AG08395 (cell line): ENCODE results near the gene INSYN2B.

Experiments
- DNase-seq: peaks from one replicate; pipeline ENCODE4 v3.0.0; 2012; ENCODE audit warnings: mixed read lengths, low spot score

Gene INSYN2B

GRCh38 chr5:169886677-169887076 is 93.6 kb downstream of the INSYN2B start:
- DNase-seq = no peak

GRCh38 chr5:169886033-169886432 is 94.3 kb downstream of the INSYN2B start:
- no peak for DNase-seq

GRCh38 chr5:169881702-169882303 is 98.5 kb downstream of the INSYN2B start:
- DNase-seq = no peak

DNA sequence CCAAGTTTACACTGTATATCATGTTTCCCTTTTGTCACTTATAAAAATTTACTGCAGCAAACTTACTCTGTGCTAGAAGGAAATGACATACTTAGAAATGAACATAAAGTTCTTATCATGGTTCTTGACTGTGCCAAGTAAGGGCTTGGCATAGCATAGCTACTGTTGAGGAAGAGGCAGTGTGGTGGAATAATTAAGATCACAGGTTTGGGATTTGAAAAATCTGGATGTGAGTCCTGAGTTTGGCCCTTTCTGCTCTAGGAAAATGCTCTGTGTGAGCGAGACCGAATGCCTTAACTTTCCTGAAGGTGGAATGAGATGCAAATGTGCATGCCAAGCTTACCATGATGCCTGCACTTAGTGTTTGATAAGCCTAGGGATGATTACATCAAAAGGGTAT is 99.5 kb downstream of the INSYN2B start:
- DNase-seq = no peak

GRCh38 chr5:169880012-169880663 is 100.2 kb downstream of the INSYN2B start:
- DNase-seq = no peak

DNA sequence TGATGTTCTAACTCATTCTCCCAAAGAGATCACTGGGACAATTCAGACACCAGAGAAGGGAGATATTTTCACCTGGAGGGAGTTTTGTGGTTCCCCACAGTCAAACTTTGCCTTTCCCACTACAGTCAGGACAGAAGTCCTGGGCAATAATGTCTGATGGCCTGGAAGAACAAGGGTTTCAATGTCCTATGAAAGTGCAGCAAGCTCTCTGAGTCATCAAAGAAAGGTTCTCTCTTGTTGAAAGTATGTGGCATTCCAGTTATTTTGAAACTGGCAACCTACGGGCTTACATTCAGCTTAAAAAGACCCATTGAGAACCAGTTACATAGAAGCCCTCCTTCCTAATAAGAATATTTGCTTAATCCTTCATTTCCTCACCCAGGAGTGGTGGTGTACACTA is 103.9 kb downstream of the INSYN2B start:
- peak; percentile 66 for DNase-seq

DNA sequence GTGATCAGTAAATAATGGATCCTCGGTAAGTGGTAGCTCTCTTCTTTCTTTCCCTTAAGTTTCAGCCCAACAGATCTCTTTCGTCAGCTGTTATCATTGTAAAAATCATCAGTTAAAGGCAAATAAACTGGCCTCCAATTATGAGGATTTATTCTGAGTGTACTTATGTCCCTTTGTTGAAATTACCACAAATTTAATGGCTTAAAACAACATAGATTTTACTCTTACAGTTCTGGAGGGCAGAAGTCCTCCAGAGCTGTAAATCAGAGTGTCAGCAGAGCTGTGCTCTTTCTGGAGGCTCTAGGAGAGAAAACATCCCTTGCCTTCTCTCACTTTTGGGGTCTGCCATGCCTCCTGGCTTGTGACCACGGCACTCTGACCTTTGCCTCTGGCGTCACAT is 104.6 kb downstream of the INSYN2B start:
- DNase-seq = no peak

- DNase-seq = peak; percentile 81
Observed at GRCh38 chr5:169875091-169875728, 105.1 kb downstream of the INSYN2B start.

GRCh38 chr5:169874621-169875020 is 105.7 kb downstream of the INSYN2B start:
- DNase-seq = peak; percentile 7

DNA sequence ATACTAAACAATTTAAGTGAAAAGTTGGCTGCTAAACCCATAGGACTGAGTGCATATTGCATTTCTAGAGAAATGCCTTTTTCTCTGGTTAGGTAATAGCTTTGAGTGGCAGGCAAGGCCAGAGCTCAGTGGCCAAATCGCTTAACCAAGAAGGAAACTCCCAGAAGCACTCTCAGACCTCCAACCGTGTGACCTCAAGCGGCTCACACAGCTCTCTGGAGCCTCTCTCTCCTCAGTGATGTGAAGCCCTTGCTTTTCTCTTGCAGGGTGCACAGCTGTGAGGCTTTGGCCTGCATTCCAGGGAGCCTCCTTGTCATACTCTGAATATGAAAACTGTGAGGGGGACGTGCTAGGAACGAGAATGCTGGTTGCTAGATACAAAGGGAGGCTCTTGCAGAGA is 106.7 kb downstream of the INSYN2B start:
- peak; percentile 47 for DNase-seq

GRCh38 chr5:169871826-169872490 is 108.3 kb downstream of the INSYN2B start:
- DNase-seq = no peak

DNA sequence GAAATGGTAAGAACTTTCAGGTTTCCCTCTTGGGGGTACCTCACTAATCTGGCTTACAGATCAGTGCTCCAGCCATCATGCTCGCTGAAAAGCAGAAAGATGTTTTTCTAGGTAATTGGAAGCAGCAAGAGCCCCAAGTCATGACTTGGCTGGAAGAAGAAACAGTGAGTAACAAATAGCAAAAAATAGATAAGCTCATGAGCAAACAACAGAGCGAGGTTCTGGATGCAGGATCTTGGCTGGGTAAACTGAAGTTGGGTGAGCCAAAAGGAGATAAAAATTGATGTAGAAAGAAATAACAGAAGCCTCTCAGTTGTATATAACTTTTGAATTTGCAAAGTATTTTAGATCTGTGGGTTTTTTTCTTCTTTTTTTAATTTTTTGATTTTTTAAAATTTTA is 110.1 kb downstream of the INSYN2B start:
- no peak for DNase-seq

GRCh38 chr5:169869066-169869465 is 111.2 kb downstream of the INSYN2B start:
- no peak for DNase-seq

- no peak for DNase-seq
Observed at GRCh38 chr5:169867347-169867746, 112.9 kb downstream of the INSYN2B start.

DNA sequence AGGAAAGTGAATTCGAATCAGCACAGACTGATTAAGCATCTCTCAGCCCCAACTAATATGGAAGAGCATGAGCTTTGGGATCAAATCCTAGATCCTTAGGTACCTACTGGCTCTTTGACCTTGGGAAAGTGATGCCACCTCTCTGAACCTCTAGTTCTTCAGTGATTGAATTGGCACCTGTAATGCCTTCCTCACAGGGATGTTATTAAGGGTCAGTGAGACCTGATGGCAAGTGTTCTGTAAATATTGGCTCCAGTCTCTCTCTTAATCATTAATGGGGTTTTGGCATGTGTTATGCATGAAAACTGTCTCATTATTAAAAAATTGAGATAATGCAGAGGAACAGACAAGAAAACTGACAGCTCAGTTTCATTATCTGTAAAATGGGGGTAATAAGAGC is 115.8 kb downstream of the INSYN2B start:
- no peak for DNase-seq

DNA sequence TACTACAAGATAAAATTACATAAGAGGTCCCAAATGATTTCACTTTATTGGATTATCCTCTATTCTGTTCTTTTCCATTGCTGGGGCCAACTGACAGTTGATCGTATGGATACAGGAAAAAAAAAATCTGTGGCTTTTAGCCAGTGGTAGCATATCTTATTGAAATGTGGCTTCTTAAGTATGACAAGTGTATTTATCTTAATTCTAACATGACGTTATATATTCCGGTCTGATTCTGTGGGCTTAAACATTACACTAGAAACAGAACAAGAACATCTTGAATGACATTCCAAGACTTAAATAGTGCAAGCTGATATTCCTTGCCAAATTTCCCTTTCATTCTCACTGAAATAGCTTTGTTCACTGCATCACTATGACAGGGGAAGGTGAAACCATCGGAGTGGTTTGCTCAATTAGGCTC is 117.9 kb downstream of the INSYN2B start:
- DNase-seq = no peak

GRCh38 chr5:169861934-169862333 is 118.4 kb downstream of the INSYN2B start:
- DNase-seq = peak; percentile 38

DNA sequence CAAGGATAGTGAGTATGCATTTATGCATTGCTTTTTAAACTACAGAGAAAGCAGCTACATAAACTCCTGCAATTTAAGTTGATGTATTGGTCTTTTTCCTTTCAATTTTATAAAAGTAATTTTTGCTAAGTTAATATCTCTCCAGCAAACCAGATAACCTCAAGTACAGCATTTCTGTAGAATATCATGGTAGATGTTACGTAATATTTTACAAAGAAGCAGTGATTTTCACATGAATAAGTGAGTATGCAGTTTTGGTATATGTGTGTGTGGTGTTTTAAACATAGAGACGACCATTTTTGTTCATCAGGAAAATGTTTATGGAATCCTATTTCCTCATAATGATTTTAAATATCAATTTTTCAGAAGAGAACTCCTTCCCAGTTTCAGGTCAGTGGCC is 118.9 kb downstream of the INSYN2B start:
- DNase-seq = no peak

DNA sequence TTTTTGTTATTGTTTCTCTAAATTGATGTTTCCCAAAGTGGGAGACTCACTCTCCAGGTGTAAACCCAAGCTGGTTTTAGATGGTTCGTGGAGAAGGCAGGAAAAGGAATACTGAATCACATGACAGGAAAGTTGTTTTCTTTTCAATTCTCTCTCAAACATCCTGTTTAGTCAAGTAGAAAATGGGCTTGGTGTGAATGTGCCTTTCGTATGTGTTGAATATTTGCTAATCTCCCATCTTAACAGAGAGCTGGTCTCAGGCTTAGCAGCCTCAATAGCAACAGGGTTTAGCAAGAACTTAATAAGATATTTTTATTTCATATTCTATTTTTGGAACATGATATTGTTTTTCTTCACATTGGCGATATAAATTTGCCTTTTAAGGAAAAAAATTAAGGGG is 119.7 kb downstream of the INSYN2B start:
- DNase-seq = no peak

DNA sequence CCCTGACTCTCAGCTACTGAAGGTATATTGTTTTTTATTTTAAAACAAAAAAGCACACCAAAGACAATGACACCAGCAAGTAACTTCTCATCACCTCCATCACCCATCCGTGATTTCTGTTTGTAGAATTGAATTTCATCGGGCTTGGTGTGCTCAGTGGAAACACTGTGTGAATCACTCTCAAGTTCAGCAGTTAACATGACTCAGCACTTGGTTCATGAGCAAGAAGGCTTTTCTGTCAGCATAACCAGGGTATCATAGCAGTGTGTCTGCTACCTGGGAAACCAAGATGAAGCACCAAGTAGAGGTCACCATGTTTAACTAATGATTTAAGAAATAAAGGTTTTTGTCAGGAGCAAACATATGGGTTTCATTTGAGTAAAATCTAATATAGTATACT is 123.7 kb downstream of the INSYN2B start:
- peak; percentile 85 for DNase-seq

DNA sequence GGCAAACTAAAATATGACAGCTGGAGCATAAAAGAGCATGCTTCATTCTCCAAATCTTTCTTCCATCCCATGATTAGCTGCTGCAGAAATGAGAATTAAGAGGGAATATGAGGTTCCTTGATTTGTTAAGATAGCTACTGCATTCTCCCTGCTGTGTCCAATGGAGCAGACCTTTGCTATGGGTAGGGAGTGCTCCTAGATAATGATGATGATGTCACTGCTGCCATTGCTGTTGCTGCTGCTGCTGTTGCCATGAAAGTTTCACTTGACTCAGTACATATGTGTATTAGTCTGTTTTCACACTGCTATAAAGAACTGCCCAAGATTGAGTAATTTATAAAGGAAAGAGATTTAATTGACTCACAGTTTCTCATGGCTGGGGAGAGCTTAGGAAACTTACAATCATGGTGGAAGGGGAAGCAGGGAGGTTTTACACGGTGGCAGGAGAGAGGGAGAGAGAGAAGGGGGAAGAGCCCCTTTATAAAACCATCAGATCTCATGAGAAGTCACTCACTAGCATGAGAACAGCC is 128.9 kb downstream of the INSYN2B start:
- no peak for DNase-seq

GRCh38 chr5:169850409-169850808 is 129.9 kb downstream of the INSYN2B start:
- DNase-seq = no peak

GRCh38 chr5:169848792-169849191 is 131.5 kb downstream of the INSYN2B start:
- DNase-seq = no peak
